ENCODE data around the gene WNT4. TPM values are rescaled to one million over a fixed set of nuclear protein-coding genes. Genes with fewer than 3 reads are reported as not detected.

WNT4 gene
- total RNA-seq, 4 donors from 2014 or later, result 1.4 to 5.0 (median 2.5) TPM

- Histone ChIP-seq H3K27ac (no peak overlapping the region), H3K36me3 (no peaks in the 10 kb centered on the region), H3K27me3 (no peaks in the 10 kb centered on the region), H3K9me3 (no peaks in the 10 kb centered on the region), H3K4me3 (no peak overlapping the region), H3K4me1 (peaks cover 0 to 78% (median 29%) of the 10 kb centered on the region in 4 donors)
- TF ChIP-seq CTCF (IDR thresholded peaks at IDR 0.05) (no peak), POLR2A (IDR thresholded peaks at IDR 0.05) (no peak)
- DNase-seq, result no peak
These were observed 71.4 kb downstream of the WNT4 start for GRCh38 chr1:22071511-22071910.

Other genes starting within 250 kb of the WNT4 start
- 100 to 1,000 TPM in 3 of 4 donors, 10 to 100 TPM in 1; 68.7 to 199 (median 122) TPM for gene HSPG2, start 205.8 kb downstream of the WNT4 start, total RNA-seq
- gene CELA3B, start 166.1 kb downstream of the WNT4 start, total RNA-seq, result not detected
- gene CELA3A, start 141.4 kb downstream of the WNT4 start, total RNA-seq, result not detected
- gene CDC42, start 90.4 kb downstream of the WNT4 start, total RNA-seq, result 100 to 1,000 TPM in 3 of 4 donors, 10 to 100 TPM in 1; 89.6 to 224 (median 157) TPM

Data from Peyer's patch (tissue), 4 donors.